Astrocyte of the hippocampus (primary cell): Measurements from ENCODE around the gene TMIGD1.

Source experiments
- DNase-seq: peaks from one replicate; pipeline ENCODE4 v3.0.0; 2011; ENCODE audit warnings: low read depth, low spot score

TMIGD1 gene, protein sequence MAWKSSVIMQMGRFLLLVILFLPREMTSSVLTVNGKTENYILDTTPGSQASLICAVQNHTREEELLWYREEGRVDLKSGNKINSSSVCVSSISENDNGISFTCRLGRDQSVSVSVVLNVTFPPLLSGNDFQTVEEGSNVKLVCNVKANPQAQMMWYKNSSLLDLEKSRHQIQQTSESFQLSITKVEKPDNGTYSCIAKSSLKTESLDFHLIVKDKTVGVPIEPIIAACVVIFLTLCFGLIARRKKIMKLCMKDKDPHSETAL

DNA sequence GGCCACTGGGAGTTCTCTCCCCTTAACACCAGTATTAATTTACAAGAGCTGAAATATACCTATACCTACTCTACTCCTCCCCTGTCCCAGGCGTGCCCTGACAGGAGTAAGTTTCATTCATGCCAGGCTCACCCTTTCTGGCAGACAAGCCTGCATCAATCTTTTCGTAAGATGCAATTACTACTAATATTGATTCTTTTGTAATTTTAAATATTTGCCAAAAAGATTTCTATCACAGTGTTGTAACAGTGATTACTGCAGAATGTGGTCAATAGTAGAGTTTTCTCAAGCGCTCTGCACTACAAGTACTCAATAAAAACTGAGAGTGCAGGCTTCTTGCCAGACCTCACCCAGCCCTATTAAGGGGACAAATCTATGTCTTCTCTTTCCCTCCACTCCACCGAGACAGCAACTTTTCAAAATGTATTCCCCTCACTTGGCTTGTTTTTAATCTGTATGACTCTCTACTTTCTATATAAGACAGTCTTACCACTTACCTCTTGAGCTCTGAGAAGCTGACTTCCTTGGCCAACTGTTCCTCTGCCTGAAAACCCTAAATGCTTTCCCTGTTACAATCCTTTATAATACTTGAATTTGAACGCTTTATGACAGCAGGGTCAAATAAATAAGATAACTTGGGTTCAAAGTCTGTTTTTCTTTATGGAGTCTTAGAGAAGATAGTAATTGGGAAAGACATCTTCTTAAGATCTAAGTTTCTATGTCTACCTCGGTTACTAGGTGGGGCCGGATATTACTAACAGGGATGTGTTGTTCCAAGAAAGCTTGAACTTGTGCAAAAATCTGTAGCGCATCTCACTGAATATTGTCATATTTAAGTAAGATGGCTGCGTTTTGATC is at the start of gene TMIGD1:
TMIGD1 (minus strand) TSS at position 555 of the 858 bp plus-strand sequence. CDS start 1,924 bp downstream, outside the sequence.
- DNase-seq, result no peak

DNA sequence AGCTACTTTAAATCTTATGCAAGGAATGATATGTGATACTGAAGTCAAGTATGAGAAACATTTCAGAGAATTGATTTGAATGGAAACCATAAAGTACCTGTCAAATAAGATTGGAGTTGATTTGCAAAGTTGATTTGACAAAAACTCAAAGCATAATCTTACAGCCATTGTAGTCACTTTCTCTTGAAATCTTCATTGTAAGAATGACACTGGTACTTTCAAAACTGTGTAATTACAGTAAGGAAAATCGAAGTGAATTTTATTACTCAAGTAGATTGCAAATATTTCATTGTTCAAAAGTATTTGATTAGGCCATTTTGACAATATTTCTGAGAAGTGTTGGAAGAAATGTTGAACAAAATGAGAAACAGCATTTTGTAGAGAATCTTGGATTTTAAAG is 48.5 kb upstream of the TMIGD1 start:
- no peak for DNase-seq

DNA sequence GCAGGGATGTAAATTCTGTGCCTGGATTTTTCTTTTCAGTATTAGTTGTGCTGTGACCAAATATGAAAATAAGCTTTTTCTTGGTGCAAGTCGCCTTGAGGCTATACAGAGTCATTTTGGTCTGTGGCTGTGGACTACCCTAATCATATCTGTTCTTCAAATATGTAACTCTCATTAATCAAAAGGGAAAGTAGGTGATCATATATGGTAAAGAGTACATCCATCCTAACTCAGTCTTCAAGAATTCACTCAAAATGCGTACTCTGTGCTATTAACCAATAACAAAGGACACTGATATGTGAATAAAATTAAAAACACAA is 47.4 kb upstream of the TMIGD1 start:
- DNase-seq, result no peak

DNA sequence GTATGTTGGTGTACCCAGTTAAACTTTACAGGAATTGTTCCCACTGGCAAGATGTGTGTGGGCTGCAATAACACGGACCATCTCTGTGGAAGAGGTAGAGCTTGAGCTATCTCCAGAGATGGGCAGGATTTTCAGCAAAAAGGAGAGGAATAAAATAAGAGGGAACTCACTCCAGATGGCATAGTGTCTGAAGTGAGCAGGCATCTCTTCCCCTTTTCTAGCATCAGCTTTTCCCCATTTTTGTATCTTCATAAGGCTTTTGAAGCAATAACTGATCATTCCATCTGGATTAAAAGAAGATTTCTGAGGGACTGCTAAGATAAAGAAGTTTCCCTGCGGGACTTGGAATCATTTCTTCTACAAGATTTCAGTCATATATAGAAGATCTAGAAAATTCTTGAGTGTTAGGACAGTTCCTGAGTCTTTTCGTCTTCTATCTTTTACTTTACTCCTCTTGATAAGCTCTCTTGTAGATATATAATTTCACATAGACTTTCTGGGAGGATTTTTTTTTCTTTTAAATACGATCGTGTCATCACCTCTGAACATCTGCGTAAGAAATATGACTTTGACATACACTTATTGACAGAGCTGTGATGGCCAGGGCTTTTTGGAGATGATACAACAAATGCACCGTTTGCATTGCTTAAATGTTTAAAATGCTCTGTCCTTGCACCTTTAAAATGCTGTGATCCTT is 46.9 kb upstream of the TMIGD1 start:
- no peak for DNase-seq

DNA sequence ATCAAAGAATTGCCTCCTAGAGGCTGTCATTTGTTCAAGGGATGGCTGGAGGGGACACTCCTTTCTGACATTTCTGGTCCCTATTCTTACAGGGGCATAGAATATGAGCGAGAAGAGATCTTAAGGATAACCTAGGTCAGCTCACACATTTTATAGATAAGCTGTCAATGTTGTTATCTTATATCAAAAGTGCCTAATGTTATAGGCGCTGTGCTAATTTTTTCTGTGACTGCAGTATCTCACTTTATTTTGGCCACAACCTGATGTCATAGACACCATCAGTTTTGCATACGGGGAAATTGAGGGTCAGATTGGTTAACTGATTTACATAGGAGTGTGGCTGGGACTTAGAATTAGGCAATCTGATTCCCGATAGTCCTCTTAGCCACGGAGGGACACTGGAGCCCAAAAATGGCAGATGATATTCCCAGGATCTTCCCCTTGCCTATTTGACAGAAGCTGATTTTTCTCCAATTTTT is 46.1 kb upstream of the TMIGD1 start:
- peak; percentile 8 for DNase-seq

DNA sequence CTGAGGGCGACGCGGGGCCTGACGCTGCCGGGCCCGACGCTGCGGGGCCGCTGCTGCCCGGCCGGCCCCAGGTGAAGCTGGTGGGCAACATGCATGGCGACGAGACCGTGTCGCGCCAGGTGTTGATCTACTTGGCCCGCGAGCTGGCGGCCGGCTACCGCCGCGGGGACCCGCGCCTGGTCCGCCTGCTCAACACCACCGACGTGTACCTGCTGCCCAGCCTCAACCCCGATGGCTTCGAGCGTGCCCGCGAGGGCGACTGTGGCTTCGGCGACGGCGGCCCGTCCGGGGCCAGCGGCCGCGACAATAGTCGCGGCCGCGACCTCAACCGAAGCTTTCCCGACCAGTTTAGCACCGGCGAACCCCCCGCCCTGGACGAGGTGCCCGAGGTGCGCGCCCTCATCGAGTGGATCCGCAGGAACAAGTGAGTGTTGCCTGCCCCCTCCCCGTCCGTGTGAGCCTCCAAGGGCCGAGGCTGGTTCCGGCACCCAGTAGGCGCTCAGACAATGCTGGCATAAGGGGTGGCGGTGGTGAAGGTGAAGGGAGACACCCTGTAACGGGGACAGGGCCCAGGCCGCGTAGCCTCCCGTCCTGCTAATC is 45.5 kb upstream of the TMIGD1 start:
- peak; percentile 26 for DNase-seq

DNA sequence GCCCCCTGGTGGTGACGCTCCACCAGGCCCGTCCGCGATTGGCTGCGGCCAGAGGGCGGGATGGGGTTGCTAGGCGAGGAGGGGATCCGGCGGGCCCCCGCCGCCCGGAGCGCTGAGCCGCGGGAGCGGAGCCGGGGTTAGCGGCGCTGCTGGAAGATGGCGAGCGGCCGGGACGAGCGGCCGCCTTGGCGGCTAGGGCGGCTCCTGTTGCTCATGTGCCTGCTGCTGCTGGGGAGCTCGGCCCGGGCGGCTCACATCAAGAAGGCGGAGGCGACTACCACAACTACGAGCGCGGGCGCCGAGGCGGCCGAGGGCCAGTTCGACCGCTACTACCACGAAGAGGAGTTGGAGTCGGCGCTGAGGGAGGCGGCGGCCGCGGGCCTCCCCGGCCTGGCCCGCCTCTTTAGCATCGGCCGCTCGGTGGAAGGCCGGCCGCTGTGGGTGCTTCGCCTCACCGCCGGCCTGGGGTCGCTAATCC is 45.0 kb upstream of the TMIGD1 start, which contains the start of gene CPD:
CPD (plus strand) TSS at position 103 of the 478 bp plus-strand sequence; CDS start at position 157, 54 bp downstream.
- DNase-seq, result peak; percentile 99

DNA sequence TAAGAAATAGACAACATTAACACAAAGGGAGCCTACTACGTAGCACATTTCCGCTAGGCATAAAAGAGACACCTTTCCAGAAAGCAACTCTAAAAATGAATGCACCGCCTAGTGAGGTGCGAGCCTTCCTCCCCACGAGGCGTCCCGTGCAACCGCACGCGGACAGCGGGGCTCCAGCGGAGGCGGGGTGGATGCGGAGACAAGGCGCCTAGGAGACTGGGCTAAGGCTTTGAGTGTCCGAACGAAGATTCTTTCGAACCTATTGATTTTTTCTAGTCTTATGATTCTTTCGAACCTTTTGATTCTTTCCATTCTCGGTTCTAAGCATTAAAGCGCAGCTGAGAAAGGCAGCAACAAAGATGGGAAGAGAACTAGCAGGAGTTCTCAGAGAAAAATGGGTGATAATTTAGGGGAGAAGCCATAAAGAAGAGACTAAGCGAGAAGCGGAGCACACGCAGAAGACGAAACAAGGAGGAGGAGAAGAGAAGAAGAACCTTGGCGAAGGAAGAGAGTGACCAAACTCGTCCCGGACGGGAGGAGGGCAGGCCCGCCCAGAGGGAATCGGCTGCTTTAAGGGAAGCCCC is 44.5 kb upstream of the TMIGD1 start:
- no peak for DNase-seq

DNA sequence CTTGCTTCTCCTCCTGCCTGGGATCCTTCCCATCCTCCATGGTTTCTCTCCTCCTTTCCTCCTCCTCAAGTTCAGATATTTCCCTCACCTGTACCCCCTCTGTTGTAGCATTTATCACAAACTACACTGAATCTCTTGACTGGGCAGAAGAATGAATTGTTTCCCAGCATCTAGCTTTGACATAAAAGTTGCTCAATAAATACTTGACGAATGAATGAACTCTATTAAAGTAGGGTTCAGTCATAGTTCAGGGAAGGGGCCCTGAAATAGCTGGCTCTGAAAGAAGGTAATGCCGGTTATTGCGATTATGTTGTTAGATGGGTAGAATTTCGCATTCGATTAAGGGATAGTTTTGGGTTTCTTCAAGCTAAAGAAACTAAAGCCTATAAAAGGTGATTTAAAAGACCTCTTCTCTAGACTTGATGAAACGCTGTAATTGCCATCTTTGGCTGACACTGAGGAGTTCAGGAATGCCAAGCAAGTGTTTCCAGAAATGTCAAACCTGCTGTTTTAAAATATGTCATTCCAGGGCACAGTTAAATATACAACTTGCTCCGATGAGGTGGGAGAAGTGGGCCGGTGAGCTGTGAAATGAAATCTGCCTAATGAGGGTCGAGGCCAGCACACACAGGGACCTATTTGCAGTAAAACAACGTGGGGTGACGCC is 43.9 kb upstream of the TMIGD1 start:
- peak; percentile 4 for DNase-seq

DNA sequence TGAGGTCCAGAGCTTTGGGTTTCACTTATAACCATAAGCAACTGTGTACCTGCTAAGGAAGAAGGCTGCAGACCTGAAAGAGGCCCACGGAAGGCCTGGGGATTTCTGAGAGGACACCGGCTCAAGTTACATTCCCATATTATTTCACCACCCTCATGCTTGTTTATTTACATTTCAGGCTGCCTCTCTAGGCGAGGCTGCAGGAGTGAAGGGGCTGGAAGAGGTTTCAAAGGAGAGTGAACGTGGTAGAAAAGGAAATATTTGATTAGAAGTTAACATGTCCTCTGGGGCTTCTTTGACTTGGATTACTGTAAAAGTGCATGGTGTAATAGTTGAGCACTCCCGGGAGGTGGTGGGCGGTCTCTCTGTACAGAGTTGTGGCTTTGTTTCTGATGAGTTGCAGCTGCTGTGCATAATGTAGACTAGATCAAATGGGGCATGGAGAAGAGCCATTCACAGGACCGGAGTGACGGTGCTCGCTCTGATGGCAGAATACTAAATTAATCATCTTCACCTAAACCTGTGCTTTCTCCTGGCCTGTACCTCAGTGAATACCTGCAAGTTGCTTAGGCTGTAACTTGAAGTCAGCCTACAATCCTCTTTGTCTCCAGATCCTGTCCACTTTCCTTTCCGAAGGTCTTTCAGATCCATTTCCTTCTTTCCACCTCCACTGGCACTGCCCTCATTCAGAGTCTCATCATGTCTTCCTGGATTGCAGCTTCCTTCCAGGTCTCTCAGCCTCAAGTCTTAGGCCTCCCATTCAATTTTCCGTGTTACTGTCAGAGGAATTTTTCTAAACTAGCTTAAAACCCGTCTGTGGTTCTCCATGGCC is 43.0 kb upstream of the TMIGD1 start:
- peak; percentile 49 for DNase-seq

DNA sequence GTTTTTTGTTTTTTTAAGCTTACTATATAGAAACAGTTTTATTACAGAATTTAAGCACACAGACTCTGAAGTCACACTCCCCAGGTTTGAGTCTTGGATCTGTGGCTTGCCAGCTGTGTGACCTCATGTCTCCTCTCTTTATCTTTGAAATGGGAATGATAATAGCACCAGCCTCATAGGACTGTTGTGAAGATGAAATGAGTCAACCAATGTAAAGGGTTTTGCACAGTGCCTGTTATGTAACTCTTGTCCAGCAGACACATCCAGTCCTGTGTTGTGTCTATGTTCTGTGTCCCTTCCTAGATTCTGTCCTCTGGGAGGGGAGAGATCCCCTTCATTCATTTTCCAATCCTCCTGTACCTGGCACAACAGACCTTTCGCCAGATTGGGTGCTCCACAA is 41.8 kb upstream of the TMIGD1 start:
- no peak for DNase-seq

DNA sequence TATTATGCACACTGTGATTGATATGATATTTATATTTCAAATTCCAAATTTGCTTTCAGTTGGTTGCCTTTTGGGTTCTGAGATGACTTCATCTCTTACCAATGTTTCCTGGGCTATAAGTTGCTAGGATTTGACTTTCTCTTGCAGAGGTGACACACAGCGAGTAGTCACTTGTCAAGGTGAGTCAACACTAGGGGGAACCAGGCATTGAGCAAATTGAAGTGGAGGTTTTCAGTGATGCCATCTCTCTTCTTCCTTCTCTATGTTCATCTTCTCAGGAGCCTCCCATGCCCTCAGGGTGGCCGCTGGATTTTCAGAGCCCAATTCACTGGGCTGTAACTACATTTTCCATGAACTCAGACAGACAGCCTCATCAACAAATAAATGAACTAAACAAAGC is 38.9 kb upstream of the TMIGD1 start:
- DNase-seq, result peak; percentile 11

DNA sequence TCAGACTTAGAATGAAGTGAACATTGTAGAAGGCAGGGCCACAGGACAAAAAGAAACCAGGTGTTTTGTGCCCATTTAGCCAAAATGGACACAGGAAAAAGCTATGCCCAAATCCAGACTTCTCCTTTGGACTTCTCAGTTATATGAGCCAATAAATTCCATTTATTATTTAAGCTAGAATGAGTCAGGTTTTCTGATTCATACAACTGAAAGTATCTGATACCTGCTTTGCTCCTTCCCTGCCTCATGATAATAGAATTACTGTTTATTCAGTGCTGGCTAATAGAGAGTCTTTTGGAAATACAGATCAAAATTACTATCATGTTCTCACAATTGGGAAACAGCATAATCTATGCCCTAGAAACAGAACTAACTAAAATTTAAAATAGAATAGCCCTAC is 36.1 kb upstream of the TMIGD1 start:
- DNase-seq, result peak; percentile 6

DNA sequence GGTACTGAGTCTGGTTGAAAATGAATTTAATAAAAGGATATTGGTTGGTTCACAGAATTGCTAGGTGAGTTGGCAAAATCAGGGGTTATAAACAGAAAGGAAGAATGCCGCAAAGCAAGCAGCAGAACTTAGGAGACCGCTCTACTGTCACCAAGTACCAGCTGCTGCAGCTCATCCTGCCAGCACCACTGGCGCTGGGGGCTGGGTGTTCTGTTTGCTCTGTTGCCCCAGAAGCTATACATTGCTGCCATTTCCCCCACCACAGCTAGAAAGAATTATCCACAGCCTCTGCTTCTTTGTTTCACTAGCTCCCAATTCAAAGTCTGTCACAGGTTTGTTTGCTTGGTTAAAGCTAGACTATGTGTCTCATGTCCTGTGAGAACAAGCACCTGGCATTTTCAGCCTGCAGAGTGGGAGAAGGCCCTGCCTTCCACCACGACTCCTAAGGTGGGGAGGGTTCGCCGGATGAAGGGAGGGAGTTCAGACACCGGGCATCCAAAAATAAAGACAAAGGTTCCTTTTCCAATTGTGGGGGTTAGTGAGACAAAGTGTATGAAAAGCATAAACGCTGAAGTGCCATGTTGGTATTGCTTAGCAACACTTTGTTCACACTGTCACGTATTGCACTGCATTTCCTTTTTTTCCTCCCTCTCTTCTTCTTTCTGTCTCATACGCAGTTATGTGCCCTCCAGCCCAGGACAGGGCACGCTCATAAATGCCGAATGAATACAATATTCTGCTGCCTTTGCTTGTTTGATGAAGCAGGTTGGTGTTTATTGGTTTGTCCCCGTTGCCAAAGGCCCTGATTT is 35.3 kb upstream of the TMIGD1 start:
- no peak for DNase-seq

DNA sequence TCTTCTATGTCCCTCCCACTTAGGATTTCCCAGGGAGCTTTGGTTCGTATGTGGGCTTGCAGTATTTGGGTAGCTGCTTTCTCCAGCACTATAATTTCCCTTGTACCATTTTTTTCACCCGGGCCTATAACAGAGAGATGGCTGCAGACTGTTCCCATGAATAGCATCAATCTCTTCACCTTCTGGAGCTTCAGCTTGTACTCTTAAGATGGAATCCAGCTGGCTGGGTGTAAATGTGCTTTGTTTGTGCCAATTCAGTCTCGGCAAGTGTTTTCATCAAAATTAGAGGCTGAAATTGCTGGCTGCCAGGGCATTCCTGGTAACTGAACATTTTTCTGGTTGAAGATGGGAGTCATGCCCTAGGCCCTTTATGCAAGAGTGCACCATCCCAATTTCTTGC is 32.7 kb upstream of the TMIGD1 start:
- no peak for DNase-seq

DNA sequence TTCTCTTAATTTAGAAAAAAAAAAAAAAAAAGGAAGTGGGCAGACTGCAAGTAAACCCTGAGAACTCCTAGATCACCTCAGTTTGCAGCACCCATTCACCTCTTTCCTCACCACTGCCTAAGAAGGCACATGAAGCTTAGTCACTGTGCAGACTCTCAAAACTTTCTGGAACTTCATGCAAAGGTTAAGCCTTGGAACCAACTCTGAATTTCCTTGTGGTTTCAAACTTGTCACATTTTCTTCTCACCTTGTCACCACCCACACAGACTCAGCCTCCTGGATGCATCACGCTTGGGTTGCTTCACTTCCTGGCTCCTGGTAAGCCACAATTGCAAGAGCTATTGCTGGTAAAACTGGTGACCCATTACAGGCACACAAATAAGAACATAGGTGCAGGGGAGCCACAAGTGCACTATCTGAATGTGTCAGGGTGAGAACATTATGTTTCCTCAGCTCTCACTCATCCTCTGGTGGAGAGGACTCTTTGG is 29.9 kb upstream of the TMIGD1 start:
- DNase-seq, result peak; percentile 36

DNA sequence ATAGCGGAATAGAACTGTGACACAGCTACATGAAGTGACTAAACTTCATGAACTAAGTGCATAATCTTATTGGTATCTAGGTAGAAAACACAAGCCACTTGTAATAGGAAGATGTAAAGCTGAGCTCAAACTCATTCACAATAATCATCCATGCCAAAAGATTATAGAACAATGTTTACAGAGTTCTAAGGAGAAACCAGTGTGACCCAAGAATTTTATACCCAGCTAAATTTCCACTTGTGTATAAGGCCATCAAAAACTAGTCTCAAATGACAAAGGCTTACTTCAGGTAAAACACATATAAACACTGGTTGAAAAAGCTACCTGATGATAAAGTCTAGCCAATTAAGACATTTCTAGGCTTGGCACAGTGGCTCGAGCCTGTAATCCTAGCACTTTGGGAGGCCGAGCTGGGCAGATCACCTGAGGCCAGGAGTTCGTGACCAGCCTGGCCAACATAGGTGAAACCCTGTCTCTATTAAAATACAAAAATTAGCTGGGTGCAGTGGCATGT is 28.0 kb upstream of the TMIGD1 start:
- DNase-seq, result no peak

DNA sequence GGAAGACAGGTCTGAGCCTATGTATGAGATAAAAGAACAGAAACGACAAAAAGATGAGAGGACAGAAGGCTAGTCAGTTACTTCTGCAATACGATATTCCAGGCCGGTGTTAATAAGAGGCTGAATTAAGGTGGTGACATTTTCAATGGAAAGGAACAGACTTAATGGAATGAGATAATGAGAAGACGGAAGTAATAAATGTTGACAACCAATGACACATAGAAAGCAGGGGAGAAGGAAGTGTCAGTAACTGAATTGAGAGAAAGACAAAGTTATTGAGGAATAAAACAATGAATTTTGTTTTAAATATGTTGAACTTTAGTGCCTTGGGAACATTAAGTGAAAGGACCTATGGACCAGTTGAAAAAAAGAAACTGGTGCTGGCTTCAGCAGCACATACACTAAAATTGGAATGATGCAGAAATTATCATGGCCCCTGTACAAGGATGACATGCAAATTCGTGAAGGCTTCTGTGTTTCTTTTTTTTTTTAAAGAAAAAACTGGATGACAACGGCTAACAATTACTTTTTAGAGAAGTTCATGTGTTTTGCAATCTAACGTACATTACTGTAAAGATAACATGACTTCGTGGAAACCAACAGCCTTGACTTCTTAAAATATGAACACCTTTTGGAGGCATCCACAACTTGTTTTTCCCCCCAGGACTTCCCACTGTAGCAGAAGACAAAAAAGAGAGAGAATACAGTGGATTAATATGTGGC is 26.4 kb upstream of the TMIGD1 start:
- no peak for DNase-seq
